ENCODE results near the gene FNBP1. TPM values are rescaled to one million over a fixed set of nuclear protein-coding genes. Genes with fewer than 3 reads are reported as not detected.
A peak's percentile ranks its signal among the peaks of the same experiment; 100 is the strongest.

The FNBP1 gene
- total and polyA plus RNA-seq, 8 donors = 5.3 to 18.5 (median 7.1) TPM

- H3K36me3 ChIP-seq = peaks cover 0 to 54% (median 13%) of the 10 kb centered on the region in 3 donors
- no peak overlapping the region for H3K4me3 ChIP-seq
- TF ChIP-seq CTCF (IDR thresholded peaks at IDR 0.05) = no peak
- H3K27me3 ChIP-seq = no peaks in the 10 kb centered on the region
- peak in 1 of 6 donors; percentile 70 for DNase-seq
- 92 to 94% methylated on average over 11 of the region's 11 CpGs for WGBS, 2 donors
- ATAC-seq = no peak
- no peaks in the 10 kb centered on the region for H3K4me1 ChIP-seq
- no peaks in the 10 kb centered on the region for H3K9me3 ChIP-seq
- no peak for FAIRE-seq
- H3K27ac ChIP-seq = no peak overlapping the region
- intact Hi-C loops (cut with DNase I) = no loop called here
Observed at GRCh38 chr9:129878291-129878690, 164.7 kb downstream of the FNBP1 start.

DNA sequence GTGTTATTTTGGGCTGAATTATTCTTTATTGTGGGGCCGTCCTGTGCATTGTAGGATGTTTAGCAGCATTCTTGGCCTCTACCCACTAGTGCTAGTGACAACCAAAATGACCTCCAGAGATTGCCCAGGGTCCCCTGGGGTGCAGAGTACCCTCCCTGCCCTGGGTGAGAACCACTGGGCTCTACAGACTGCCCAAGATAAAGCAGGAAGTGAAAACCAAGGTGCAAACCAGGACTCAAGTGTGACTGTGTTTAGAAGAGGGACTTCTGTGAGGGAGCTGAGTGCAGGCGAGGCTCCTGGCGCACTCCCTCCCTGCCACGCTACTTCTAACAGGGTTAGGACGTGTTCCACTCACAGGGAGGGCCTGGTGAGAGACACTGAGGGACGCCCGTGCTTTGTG is 166.2 kb downstream of the FNBP1 start:
- no peak for FAIRE-seq
- 90% methylated on average over 7 of the region's 7 CpGs for WGBS, 2 donors

DNA sequence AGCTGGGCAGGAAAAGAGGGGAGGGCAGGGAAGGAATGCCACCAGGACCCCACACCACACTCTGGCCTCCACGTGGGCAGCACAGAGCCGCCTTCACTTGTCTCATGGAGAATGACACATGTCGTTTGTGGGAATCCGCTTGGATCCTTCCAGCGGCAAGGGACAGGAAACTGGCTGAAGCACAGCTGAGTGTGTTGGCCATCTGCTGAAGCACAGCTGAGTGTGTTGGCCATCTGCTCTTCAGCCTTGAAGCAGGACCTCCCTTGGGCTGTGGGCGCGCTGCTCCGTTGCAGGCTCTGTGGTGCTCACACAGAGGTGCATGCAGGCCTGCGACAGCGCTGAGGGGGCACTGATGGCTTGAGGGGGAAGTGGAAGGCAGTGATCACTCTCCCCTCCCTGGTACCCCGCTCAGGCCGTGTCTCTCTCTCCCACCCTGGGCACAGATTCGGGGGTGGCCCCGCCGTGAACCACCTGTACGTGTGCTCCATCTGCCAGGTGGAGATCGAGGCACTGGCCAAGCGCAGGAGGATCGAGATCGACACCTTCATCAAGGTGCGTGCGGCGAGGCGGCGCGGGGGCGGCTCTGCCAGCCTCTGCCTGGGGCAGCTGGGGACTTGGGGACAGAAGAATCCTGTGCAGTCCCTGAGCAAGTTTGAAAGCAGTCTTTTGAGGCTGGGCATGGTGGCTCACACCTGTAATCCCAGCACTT is 167.1 kb downstream of the FNBP1 start:
- FAIRE-seq (no peak), ATAC-seq (no peak), DNase-seq (no peak)
- no peak for TF ChIP-seq CTCF (IDR thresholded peaks at IDR 0.05)
- no peaks in the 10 kb centered on the region for H3K9me3 ChIP-seq
- H3K4me3 ChIP-seq = no peak overlapping the region
- H3K36me3 ChIP-seq = peaks cover 0 to 47% (median 13%) of the 10 kb centered on the region in 3 donors
- H3K27ac ChIP-seq = no peak overlapping the region
- no peaks in the 10 kb centered on the region for H3K27me3 ChIP-seq
- 96 to 97% methylated on average over 26 to 27 of the region's 27 CpGs for WGBS, 2 donors
- intact Hi-C loops (cut with DNase I) = no loop called here
- H3K4me1 ChIP-seq = no peaks in the 10 kb centered on the region

More for the DNA sequence above, 166.2 kb downstream of the FNBP1 start:
- H3K27me3 ChIP-seq = no peaks in the 10 kb centered on the region
- H3K9me3 ChIP-seq = no peaks in the 10 kb centered on the region
- TF ChIP-seq CTCF (IDR thresholded peaks at IDR 0.05) = no peak
- intact Hi-C loops (cut with DNase I) = no loop called here
- DNase-seq = no peak
- H3K4me1 ChIP-seq = no peaks in the 10 kb centered on the region
- H3K27ac ChIP-seq = no peak overlapping the region
- peaks cover 0 to 54% (median 13%) of the 10 kb centered on the region in 3 donors for H3K36me3 ChIP-seq
- no peak for ATAC-seq
- no peak overlapping the region for H3K4me3 ChIP-seq

- Histone ChIP-seq H3K36me3 (peaks cover 0 to 40% (median 13%) of the 10 kb centered on the region in 3 donors), H3K4me1 (no peaks in the 10 kb centered on the region), H3K4me3 (no peak overlapping the region), H3K27me3 (no peaks in the 10 kb centered on the region), H3K9me3 (no peaks in the 10 kb centered on the region), H3K27ac (no peak overlapping the region)
- no peak for FAIRE-seq
- intact Hi-C loops (cut with DNase I) = no loop called here
- peak in 1 of 6 donors; percentile 63 for DNase-seq
- TF ChIP-seq CTCF (IDR thresholded peaks at IDR 0.05) = no peak
- ATAC-seq = no peak
- WGBS, 2 donors = 80 to 84% methylated on average over 23 of the region's 23 CpGs
Observed at GRCh38 chr9:129875181-129875611, 167.8 kb downstream of the FNBP1 start.

Measured in pancreas (tissue), 10 donors.